Ovary (tissue), 3 donors: ENCODE measurements around the gene HSPA12B.

Experiments used
- CTCF ChIP-seq, 3 donors: fragments of 450-650 bp in 2 of 3; fragments of 200-600 bp in 1 of 3; IDR thresholded peaks; one replicate each; pipeline versions ENCODE4 v1.5.1 to v1.8.0; 2016 to 2022; ENCODE audit warnings: antibody characterized with exemption in 3 of 3, mild to moderate bottlenecking in 1 of 3
- EP300 ChIP-seq: sonication (generic); formaldehyde crosslinking; IDR thresholded peaks from one replicate; pipeline ENCODE4 v1.6.1; 2017; ENCODE audit warnings: antibody characterized with exemption
- POLR2A ChIP-seq: fragments of 450-650 bp; IDR thresholded peaks from one replicate; pipeline ENCODE4 v1.6.1; 2017; ENCODE audit warnings: antibody characterized with exemption, mild to moderate bottlenecking, moderate library complexity
- donor health status: DM: no; HTN: no; CAD: no.

DNA sequence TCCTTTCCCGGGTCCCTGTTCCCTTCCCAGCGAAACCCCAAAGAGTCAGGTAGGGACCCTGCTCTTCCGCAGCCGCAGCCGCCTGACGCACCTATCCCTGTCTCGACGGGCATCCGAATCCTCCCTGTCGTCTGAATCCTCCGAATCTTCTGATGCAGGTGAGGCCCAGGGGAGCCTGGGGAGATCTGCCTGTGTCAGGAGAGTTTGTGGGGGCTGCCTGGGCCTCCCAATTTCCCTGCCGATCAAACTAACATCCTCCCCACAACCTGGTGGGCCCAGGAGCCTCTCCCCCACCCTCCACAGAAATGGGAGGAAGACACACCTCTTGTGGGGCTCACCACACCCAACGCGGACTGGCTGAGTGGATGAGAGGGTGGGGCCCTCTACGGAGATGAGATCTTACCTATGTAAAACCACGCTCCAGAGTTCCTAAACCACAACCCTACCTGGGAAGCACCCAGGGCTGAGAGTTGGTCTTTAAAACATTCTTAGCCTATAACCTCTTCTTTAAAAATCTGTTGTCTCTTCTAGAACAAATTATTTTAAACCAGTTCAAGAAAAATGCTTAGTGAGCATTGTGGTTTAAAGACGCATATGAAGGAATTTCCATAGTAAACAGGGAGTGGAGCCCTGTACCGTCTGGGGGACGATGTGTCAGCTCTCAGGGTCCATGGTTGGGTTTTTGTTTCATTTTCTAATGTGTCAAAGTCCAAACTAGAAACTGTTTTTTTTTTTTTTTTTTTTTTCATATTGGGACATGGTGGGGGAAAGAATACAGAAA is 65.3 kb downstream of the HSPA12B start:
- TF ChIP-seq CTCF (IDR thresholded peaks at IDR 0.05) (no peak), POLR2A (no peak), EP300 (no peak)
